ENCODE results near the gene RMI2.

The RMI2 gene

DNA sequence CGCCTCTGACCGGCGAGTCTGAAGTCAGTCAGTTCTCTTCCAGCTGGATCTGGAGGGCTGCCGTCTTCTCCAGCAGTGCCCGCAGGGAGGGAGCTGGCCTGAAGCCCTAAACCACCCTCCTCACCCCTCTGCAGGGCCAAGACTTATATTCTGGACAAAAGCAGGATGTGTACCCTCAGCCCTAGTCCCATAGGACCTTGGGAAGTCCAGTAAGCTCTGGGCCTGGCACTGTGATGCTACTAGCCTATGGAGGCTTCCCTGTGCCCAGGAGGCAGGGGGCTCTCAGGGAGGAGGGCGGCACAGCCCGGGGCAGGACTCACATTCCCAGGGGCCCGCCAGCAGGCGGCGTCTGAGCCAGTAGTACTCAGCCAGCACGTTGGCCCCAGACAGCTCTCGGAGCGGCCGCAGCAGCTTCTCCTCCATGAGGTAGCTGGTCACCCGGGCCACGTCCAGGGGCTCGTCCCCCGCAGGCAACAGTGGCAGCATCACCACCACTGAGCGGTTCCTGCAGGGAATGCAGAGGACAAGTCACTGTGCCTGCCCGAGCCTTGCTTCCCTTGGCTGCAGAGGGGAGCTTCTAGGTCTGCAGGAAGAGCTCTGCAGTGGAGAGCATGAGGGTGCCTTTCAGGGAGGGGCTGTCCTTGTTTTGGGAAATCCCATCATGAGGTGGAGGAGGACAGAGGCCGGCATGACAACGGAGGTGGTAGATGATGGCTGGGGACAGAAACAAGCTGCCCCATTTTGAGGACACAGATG, 41.7 kb downstream of the RMI2 start:
- DNase-seq, result peak; percentile 65

DNA sequence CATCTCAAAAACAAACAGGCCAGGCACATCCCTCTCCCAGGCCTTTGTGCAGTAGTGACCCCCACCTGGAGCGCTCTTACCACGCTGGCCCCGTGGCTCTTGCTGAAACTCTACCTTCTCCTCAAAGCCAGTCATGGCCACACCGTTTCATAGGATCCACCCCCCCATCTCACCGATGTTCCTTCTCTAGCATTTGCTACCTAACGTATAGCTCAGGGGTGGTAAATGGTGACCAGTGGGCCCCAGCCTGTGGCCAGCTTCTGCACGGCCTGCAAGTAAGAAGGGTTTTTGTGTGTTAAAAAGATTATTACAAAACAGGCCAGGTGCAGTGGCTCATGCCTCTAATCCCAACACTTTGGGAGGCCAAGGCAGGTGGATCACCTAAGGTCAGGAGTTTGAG, 43.8 kb downstream of the RMI2 start:
- no peak for DNase-seq

DNA sequence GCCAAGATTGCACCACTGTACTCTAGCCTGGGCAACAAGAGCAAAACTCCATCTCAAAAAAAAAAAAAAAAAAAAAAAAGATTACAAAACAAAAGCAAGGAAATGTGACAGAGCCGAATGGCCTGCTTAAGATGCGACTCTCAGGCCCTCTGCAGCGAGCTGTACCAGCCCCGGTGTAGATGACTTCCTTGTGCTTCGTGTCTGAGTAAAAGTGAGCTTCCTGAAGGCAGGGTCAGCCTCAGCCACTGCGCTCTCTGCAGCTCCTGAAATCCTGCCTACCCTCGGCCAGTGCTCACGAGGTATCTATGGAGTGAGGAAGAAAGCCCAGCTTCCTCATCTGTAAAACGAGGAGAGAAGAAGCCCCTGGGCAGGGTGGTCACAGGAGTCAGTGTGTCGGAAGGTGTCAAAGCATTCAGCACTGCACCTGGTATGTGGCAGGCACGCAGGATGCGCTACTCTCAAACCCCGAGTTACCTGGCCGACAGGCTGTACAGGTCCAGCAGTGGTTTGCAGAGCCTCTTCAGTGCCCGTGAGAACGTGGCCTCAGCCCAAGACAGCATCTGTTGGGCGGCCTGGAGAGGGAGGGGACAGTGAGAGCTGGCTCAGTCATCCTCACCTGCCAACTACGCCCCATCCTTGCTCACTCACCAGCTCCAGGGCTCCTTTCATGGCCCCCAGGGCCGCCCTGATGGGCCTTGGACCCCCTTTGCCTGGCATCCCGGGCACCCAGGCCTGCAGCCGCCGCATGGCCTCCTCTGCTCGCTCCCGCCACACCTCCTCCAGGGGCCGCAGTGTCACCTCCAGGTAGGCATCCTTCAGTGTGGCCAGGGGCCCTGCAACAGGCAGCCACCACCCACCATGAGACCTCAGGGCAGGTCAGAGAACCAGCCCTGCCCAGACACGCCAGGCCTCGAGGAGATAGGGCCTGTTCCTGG, 44.6 kb downstream of the RMI2 start:
- DNase-seq, result no peak

DNA sequence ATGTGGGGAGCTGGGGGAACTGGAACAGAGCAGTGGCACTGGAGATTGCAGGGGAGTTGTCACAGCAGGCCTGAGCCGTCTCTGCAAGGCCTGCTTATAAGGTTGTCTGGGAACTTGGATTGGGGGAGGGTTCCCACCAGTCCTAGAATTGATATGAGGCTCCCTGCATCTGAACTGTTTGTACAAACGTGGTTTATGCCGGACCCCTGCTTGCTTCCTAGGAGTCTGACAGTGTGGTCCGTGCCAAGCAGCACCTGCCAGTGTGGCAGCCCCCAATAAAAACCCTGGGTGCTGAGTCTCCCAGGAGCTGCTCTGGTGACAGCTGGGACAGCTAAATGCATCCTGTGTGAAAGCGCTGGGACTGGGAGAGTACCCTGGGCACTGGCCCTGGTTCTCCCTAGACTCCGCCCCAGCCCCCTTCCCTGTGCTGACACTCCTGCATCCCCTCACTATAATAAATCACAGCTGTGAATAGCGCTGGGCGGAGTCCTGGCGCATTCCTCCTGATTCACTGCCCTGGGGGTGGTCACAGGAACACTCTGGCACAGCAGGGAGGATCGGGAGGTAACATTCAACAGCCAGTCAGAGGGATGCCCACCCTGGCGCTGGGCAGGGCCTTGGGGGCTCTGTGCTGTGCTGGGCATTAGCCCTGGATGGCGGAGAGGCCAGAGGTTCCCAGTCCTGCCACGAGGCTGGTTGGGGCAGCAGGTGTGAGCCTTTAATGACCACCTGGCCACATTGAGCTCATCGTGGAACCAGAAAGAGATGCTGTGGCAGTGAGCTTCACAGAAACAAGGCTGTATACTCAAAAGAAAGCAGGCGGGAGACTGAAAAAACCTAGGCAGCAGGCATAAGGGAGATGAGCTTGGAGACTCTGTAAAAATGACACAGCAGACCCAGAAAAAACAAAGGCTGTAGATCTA, 45.6 kb downstream of the RMI2 start:
- DNase-seq, result no peak

DNA sequence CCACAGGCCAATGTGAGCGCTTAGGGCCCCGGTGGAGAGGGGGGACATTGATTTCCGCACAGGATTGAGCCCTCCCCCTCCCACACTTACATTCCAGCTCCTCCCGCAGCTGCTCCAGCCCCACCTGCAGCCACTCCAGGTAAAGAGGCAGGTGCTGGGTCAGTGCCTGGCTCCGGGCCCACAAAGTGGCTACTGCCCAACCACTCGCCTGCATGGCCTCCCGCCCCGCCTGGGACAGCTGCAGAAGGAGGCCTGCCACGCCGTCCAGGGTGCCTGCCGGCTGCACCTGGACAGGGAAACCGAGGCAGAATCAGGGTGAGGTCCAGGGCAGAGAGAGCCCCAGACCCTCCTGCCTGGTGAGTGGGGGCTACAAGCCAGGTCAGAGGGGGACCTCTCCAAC, 46.3 kb downstream of the RMI2 start:
- DNase-seq, result no peak

DNA sequence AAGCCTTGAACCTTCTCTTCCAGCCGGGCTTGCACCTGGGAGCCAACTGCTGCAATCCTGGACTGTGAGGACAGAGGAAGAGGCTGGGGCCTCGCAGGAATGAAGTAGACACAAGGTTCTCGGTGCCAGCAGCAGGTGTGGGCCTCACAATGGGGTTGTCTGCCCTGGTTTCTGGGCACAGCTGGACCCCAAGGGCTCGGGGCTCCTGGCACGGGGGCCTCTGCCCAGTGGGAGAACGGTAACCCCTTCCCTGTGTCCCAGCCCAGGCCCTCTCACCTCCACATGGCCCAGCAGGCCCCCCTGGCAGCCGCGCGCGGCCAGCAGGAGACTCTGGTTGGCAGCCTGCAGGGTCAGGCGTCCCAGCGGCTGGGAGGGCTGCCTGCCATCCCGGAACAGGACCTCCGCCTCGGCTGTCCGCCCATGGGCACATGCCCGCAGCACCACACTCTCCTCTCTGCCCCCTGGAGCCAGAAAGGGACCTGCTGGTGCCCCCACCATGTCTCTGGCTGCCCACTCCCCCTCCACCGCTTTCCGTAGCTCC, 46.9 kb downstream of the RMI2 start:
- DNase-seq, result no peak

DNA sequence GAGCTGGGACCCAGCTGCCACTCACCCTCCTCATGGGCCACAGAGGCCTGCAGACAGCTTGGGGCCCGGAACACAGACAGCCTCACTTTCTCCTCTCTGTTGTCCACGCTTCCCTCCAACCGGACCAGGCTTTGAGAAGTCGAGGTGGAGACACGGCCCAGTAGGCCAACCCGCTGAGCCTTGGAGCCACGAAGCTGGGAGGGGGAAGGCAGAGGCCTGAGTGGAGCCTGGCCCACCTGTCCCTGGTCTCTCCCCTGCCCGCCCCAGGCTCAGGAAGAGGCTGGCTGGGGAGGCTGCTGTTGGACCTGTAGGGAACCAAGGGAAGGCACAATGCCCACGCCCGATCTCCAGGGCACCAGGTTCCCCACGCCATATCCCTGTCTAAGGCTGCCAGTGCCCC, 48.1 kb downstream of the RMI2 start:
- DNase-seq, result no peak

DNA sequence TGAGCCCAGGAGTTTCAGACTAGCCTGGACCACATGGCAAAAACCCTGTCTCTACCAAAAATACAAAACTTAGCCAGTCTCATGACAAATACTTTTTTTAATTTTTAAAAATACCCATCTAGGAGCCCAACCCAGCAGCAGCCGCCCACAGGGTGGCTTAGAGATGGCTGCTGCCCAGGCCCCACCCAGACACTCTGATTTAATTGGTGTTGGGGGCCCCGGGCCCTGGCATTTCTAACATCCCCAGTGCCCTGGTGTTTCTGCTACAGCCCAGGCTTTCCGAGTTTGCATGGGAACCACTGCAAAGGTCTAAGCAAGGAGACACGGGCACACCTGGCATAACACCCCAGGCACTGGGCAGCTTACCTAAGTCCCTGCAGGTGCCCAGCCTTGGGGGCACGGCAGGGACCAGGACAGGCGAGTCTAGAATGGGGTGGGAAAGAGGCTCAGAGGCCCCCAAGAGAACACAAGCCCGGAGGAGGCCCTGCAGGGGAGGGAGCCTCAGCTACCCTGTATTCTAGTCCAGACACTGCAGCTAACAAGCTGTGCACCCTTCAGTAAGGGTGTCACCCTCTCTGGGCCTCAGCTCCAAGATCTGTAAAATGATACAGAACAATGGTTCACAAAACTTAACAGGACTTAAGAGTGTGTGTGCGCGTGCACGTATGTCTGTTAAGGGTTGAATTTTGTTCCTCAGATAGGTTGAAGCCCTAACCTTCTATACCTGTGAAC, 48.8 kb downstream of the RMI2 start:
- no peak for DNase-seq

DNA sequence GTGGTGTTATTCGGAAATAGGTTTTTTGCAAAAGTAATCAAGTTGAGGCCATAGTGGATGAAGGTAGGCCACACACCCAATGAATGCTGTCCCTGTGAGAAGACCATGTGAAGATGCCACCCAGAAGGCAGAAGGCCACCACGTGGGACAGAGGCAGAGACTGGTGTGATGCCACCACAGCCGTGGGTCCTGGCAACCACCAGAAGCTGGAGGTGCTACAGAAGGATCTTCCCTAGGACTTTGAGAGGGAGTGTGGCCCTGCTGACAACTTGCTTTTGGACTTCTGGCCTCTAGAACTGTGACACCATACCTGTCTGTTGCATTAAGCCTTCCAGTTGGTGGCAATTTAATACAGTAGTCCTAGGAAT, 49.3 kb downstream of the RMI2 start:
- DNase-seq, result no peak

DNA sequence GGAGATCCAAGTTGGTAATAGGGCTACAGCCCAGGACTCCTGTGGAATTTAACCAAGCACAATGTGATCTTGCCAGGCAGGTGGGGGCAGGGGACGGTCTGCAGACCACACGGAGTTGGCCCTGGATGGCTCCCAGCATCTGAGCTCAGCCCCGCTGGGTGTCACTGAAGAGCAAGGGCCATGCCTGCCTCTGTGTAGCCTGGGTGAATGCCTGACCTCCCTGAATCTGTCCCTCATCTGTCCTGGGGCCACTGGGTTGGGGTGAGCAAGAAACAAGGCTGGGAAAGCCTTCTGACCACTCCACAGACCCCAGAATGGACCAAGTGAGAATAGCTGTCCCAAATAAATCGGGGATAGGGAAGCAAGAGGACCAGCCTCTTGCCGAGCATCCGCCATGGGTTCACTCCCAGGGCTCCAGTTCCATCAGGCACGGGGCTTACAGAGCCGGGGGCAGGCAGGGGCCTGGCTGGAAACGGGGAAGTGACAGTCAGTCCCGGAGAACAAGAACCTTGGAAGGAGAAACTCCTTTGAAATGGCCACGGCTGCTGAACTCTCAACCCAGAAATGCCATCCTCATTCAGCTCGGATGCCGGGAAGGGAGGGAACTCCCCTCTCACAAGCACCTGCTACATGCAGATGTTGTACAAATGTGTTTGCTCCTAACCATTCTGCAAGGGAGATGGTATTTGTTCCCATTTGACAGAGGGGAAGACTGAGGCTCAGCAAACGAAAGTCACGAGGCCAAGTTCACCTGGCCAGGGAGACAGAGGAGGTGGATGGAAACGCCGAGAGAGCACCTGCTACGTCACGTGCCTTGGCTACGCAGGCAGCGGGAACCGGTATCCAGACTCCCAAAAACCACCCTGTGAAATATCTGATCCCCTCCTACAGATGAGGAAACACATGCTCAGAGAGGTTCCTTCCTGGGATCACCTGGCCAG, 50.0 kb downstream of the RMI2 start:
- no peak for DNase-seq

DNA sequence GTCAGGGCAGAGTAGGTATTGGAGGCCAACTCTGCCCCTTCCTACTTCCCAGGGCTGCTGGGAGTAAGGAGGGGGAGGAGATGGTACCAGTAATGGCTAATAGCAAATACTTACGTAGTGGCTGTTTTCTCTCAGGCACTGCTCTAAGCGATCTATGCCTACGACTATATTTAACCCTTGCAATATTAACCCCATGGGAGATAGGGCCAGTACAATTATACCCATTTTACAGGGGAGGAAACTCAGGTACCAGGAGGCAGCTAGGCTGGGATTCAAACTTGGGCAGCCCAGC, 50.6 kb downstream of the RMI2 start:
- DNase-seq, result no peak

DNA sequence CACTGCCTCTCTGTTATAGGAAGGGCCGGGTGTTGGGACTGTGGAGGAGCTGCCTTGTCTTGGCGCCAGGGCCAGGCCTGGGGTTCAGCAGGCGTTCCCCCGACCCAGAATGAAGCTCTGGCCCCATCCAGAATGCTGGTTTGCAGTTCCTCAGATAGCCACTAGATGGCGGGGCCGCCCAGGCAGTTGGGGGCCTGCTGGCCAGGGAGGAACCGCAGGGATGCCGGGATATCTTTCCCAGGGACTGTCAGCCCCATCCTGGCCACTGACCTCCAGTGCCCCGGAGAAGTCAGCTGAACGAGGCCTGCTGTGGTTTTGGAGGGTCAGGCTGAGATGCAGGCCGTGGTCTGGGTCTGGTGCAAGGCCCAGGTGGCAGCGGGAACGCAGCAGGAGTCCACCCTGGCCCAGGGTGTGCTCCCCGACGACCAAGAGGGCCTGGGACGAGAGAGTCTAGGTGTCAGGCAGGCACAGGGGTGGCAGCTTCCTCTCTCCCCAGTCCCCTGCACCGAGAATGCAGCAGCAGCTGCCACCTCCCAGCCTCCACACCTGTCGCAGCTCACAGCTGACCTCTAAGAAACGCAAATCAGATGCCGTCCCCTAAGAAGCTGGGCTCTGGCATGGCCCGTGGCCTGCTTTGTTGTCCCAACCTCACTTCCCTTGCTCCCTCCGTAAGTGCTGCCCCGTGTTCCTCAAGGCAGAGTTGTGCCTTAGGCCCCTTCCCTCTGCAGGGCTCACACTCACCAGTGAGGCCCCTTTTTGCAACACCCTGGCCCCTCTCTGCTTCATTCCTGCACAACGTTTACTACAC, 51.2 kb downstream of the RMI2 start:
- DNase-seq, result peak; percentile 86

DNA sequence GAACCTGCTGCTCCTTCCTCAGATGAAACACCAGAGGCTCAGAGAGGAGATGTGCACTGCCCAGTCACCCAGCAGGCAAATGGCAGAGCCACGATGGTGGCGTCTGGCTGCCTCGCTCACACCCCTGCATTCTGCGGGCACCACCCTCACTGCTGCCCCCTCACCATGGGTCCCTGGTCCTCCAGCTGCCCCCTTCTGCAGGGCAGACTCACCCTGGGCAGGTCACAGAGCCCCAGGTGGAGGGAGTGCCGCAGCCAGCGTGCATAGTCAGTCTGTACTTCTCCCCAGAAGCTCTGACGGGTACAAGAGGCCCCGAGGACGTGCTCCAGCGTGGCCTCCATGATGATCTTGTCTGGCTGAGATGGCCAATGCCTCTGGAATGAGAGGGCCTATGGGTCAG, 52.9 kb downstream of the RMI2 start:
- DNase-seq, result no peak

DNA sequence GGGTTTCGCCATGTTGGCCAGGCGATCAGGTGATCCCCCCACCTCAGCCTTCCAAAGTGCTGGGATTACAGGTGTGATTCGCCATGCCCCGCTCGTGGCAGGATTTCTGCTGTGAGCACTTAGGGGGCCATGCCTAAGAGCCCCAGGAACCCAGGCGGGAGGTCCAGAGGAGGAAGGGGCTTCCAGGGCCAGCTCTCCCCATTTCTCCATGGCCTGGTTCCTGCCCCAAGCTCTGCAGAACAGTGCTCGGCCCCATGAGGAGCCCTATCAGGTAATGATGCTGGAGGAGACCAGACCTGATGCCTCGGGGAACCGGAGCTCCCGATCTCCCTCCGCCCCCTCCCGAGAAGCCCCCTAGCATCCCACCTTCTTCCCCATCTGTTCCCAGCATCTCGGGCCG, 53.6 kb downstream of the RMI2 start:
- DNase-seq, result no peak

DNA sequence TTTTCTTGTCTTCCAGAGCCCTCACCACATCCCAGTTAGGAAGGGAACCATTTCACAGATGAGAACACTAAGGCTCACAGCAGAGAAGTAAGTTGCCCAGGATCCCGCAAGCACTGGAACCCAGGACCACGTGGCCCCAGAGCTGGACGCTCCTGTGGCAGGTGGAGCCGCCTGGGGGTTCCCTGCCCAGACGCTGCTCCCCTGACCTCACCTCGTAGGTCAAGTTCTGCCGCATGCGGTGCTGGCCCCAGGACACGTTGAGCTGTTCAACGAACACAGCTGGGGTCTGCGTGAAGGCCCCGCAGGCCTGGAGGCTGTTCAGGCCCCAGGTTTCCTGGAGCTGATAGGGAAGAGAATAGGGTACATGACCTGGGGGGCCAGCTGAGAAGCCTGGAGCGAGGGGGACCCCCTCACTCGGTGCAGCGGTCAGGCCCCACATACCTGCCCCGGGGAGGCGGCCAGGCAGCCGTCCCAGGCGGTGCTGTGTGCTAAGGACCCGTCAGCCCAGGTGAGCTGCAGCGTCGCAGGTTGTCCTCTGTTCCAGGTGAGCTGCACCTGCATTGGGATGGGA, 54.1 kb downstream of the RMI2 start:
- DNase-seq, result no peak

DNA sequence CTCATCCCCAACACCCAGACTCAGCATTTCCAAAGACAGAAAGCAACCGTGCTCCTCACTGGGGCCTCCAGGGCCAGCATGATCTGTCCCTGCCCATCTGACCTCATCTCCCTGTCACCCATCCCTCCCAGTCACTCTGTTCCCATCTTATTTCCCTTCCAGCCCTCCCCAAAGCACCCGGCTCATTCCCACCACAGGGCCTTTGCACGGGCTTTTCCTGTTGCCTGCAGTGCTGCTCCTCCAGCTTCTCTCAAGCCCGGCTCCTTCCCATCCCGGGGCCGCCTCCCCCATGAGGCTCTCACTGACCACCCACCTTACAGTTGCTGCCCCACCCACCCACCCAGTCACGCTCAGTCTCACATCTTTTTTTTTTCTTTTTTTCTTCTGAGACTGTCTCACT, 54.8 kb downstream of the RMI2 start:
- no peak for DNase-seq
